Lower leg skin (tissue), 4 donors: Measurements from ENCODE around the gene NKIRAS1. TPM values are rescaled to one million over a fixed set of nuclear protein-coding genes. Genes with fewer than 3 reads are reported as not detected.
"Not testable (repeated sequence)": the region's sequence is repeated elsewhere in the genome, so short reads cannot be mapped to it uniquely, and the experiment has no call there.

Experiments used
- DNase-seq, 2 donors: peaks; one replicate each; pipeline ENCODE4 v3.0.0-alpha.2; 2019; ENCODE audit warnings: low spot score in 2 of 2
- H3K4me3 ChIP-seq: fragments of 200-600 bp; sonication (generic); 2 replicates; pipeline ENCODE4 v1.5.1; 2017; ENCODE audit warnings: mild to moderate bottlenecking, low read depth; ENCODE audit not compliant: poor library complexity, severe bottlenecking
- CTCF ChIP-seq, 3 donors: fragments of 450-650 bp; IDR thresholded peaks; one replicate each; pipeline ENCODE4 v1.5.1; 2016; ENCODE audit warnings: antibody characterized with exemption in 3 of 3, mild to moderate bottlenecking in 3 of 3, moderate library complexity in 2 of 3
- POLR2A ChIP-seq, 2 donors: fragments of 450-650 bp; IDR thresholded peaks; one replicate each; pipeline ENCODE4 v1.6.1; 2016 to 2017; ENCODE audit warnings: antibody characterized with exemption in 2 of 2, mild to moderate bottlenecking in 1 of 2, moderate library complexity in 1 of 2
- WGBS, 2 donors: methylation state at CpG; one replicate each; pipeline ENCODE4 v1.1.5; 2018; 5-methylcytosine and 5-hydroxymethylcytosine counted together
- intact Hi-C: fragments of 100-400 bp; cut with DNase I; formaldehyde crosslinking; loops from one replicate; pipeline ENCODE4 v1.15.0; 2023; ENCODE audit warnings: low total_unique reads
- total RNA-seq, 4 donors: library from RNA; depleted of rRNA; stranded (reverse); fragments of >200 nt; gene quantifications; one replicate each; pipeline ENCODE4 v1.1.0, GENCODE V29; 2016

Gene NKIRAS1
- total RNA-seq, 4 donors from 2014 or later: 6.6 to 10.5 (median 9.0) TPM

GRCh38 chr3:23923786-23924185 is 7.0 kb upstream of the NKIRAS1 start:
- intact Hi-C loops: no loop called here
- TF ChIP-seq POLR2A (IDR thresholded peaks at IDR 0.05) (no peak), CTCF (IDR thresholded peaks at IDR 0.05) (no peak)
- 81 to 93% methylated on average over 2 of the region's 2 CpGs for WGBS, 2 donors

GRCh38 chr3:23921052-23921511 is 4.3 kb upstream of the NKIRAS1 start:
- 80 to 91% methylated on average over 3 of the region's 3 CpGs for WGBS, 2 donors
- intact Hi-C loops: no loop called here
- no peak overlapping the region for H3K4me3 ChIP-seq
- no peak for DNase-seq
- no peak for TF ChIP-seq CTCF (IDR thresholded peaks at IDR 0.05)

More at GRCh38 chr3:23923786-23924185, 7.0 kb upstream of the NKIRAS1 start:
- DNase-seq: no peak
- no peak overlapping the region for H3K4me3 ChIP-seq

GRCh38 chr3:23920151-23920655 is 3.4 kb upstream of the NKIRAS1 start:
- intact Hi-C loops: no loop called here
- TF ChIP-seq POLR2A (IDR thresholded peaks at IDR 0.05) (no peak), CTCF (IDR thresholded peaks at IDR 0.05) (no peak)
- 84% methylated on average over 5 of the region's 5 CpGs for WGBS, 2 donors

GRCh38 chr3:23919628-23920027 is 2.8 kb upstream of the NKIRAS1 start:
- H3K4me3 ChIP-seq: no peak overlapping the region
- intact Hi-C loops: no loop called here
- 59 to 72% methylated on average over 2 of the region's 2 CpGs for WGBS, 2 donors
- DNase-seq: no peak
- no peak for TF ChIP-seq POLR2A (IDR thresholded peaks at IDR 0.05)
- TF ChIP-seq CTCF (IDR thresholded peaks at IDR 0.05): no peak

More at GRCh38 chr3:23920151-23920655, 3.4 kb upstream of the NKIRAS1 start:
- DNase-seq: no peak
- H3K4me3 ChIP-seq: no peak overlapping the region

GRCh38 chr3:23918331-23918730 is 1.5 kb upstream of the NKIRAS1 start:
- 25% methylated on average over 12 of the region's 12 CpGs for WGBS, 2 donors
- DNase-seq, intact Hi-C loops: not testable (repeated sequence)
- H3K4me3 ChIP-seq: peak overlapping the region; percentile 100

GRCh38 chr3:23917679-23918303 is 1.0 kb upstream of the NKIRAS1 start:
- 1 to 2% methylated on average over 21 of the region's 21 CpGs for WGBS, 2 donors
- intact Hi-C loops: not testable (repeated sequence)
- H3K4me3 ChIP-seq: peak overlapping the region; percentile 100
- DNase-seq: peak in 1 of 2 donors; percentile 95
